IMR-90 (cell line): Measurements from ENCODE around the gene C20orf202. TPM values are rescaled to one million over a fixed set of nuclear protein-coding genes. Genes with fewer than 3 reads are reported as not detected.

Experiments used
- ATAC-seq: fragments of 200-7000 bp; cut with Tn5 transposase; 2 replicates; pipeline ENCODE4 v1.9.1; 2020; ENCODE audit warnings: low read depth, mild to moderate bottlenecking, moderate library complexity
- BruUV-seq: library from RNA; stranded (reverse); fragments of 400-500 nt; replicated peaks from 2 replicates; lab custom pipeline; 2021; lab: Mats Ljungman, UMichigan
- CTCF ChIA-PET: fragments of 300-600 bp; formaldehyde crosslinking; extraction: SDS; loops from one replicate; lab custom pipeline; 2021; ENCODE audit warnings: antibody characterized with exemption; lab: Yijun Ruan, JAX
- POLR2A ChIA-PET: fragments of 300-600 bp; sonication (Branson Sonifier 250); formaldehyde crosslinking; loops from one replicate; lab custom pipeline; 2022; ENCODE audit warnings: antibody characterized with exemption; ENCODE audit not compliant: unreplicated experiment; lab: Charles Lee
- DNase-seq: peaks from one replicate; pipeline ENCODE4 v3.0.0; 2013
- H2AFZ ChIP-seq: replicated peaks from 2 replicates; pipeline ENCODE3; 2013; ENCODE audit warnings: low read length, mild to moderate bottlenecking; ENCODE audit not compliant: poor library complexity
- H2AK5ac ChIP-seq: 2 replicates; pipeline ENCODE4 v1.6.1; 2013; ENCODE audit warnings: low read depth, low read length, inconsistent platforms
- H2AK9ac ChIP-seq: replicated peaks from 2 replicates; pipeline ENCODE3; 2013; ENCODE audit warnings: mild to moderate bottlenecking, low read depth, low read length, moderate library complexity; ENCODE audit not compliant: poor library complexity
- H2BK120ac ChIP-seq: 2 replicates; pipeline ENCODE4 v1.6.1; 2013; ENCODE audit warnings: low read depth, low read length, inconsistent platforms
- H2BK15ac ChIP-seq: 3 replicates; pipeline ENCODE4 v1.6.1; 2013; ENCODE audit warnings: low read depth, low read length, inconsistent platforms
- H2BK20ac ChIP-seq: 2 replicates; pipeline ENCODE4 v1.6.1; 2013; ENCODE audit warnings: low read depth, mild to moderate bottlenecking, inconsistent platforms, low read length, moderate library complexity
- H2BK5ac ChIP-seq: 2 replicates; pipeline ENCODE4 v1.6.1; 2013; ENCODE audit warnings: mild to moderate bottlenecking, low read depth, low read length, inconsistent platforms; ENCODE audit not compliant: poor library complexity, severe bottlenecking
- H3K14ac ChIP-seq: replicated peaks from 2 replicates; pipeline ENCODE4 v1.6.1; 2013; ENCODE audit warnings: low read depth, low read length, inconsistent platforms
- H3K18ac ChIP-seq: 2 replicates; pipeline ENCODE4 v1.6.1; 2013; ENCODE audit warnings: low read depth, low read length, control low read depth
- H3K23ac ChIP-seq: 2 replicates; pipeline ENCODE4 v1.6.1; 2013; ENCODE audit warnings: low read depth, low read length, inconsistent platforms
- H3K27ac ChIP-seq: 2 replicates; pipeline ENCODE4 v1.5.1; 2013; ENCODE audit warnings: mild to moderate bottlenecking, control low read depth, low read length; ENCODE audit not compliant: insufficient read depth
- H3K27me3 ChIP-seq: 2 replicates; pipeline ENCODE4 v1.6.1; 2013; ENCODE audit warnings: low read length; ENCODE audit not compliant: control insufficient read depth, insufficient read depth
- H3K36me3 ChIP-seq: 2 replicates; pipeline ENCODE4 v1.6.1; 2013; ENCODE audit warnings: low read length, mixed read lengths; ENCODE audit not compliant: control insufficient read depth, insufficient read depth
- H3K4ac ChIP-seq: 2 replicates; pipeline ENCODE4 v1.6.1; 2013; ENCODE audit warnings: low read depth, low read length, inconsistent platforms
- H3K4me1 ChIP-seq: 2 replicates; pipeline ENCODE4 v1.6.1; 2013; ENCODE audit warnings: low read length, mixed read lengths; ENCODE audit not compliant: control insufficient read depth, insufficient read depth
- H3K4me2 ChIP-seq: 2 replicates; pipeline ENCODE4 v1.6.1; 2013; ENCODE audit warnings: low read depth, mild to moderate bottlenecking, control low read depth, low read length, moderate library complexity
- H3K4me3 ChIP-seq: 2 replicates; pipeline ENCODE4 v1.5.1; 2013; ENCODE audit warnings: low read depth, mild to moderate bottlenecking, control low read depth, low read length, moderate library complexity; ENCODE audit not compliant: insufficient read depth
- H3K56ac ChIP-seq: 2 replicates; pipeline ENCODE4 v1.6.1; 2013; ENCODE audit warnings: low read length, inconsistent platforms; ENCODE audit not compliant: insufficient read depth; ENCODE audit errors: extremely low read depth
- H3K79me1 ChIP-seq, 2 experiments: 2 replicates each; pipeline ENCODE4 v1.6.1; 2013; ENCODE audit warnings: low read length in 2 of 2, inconsistent platforms in 1 of 2, low read depth in 1 of 2
- H3K9ac ChIP-seq: 2 replicates; pipeline ENCODE4 v1.6.1; 2013; ENCODE audit warnings: low read depth, low read length, control low read depth
- H3K9me1 ChIP-seq: 2 replicates; pipeline ENCODE4 v1.6.1; 2013; ENCODE audit warnings: low read length, inconsistent platforms; ENCODE audit not compliant: insufficient read depth
- H3K9me3 ChIP-seq: 2 replicates; pipeline ENCODE4 v1.6.1; 2013; ENCODE audit warnings: low read length; ENCODE audit not compliant: control insufficient read depth, insufficient read depth
- H4K20me1 ChIP-seq: 2 replicates; pipeline ENCODE4 v1.6.1; 2013; ENCODE audit warnings: low read length, inconsistent platforms; ENCODE audit not compliant: insufficient read depth
- H4K5ac ChIP-seq: 2 replicates; pipeline ENCODE4 v1.6.1; 2013; ENCODE audit warnings: mild to moderate bottlenecking, low read depth, low read length, control low read depth
- H4K8ac ChIP-seq, 2 experiments: 2 replicates each; pipeline ENCODE4 v1.6.1; 2013; ENCODE audit warnings: low read depth in 2 of 2, low read length in 2 of 2, control low read depth in 1 of 2, inconsistent platforms in 1 of 2
- H4K91ac ChIP-seq: 2 replicates; pipeline ENCODE4 v1.6.1; 2013; ENCODE audit warnings: low read depth, low read length, inconsistent platforms; ENCODE audit not compliant: insufficient read depth
- BHLHE40 ChIP-seq: fragments of 150-350 bp; IDR thresholded peaks from 2 replicates; pipeline ENCODE4 v1.6.1; 2016; ENCODE audit warnings: mild to moderate bottlenecking, low read depth, low read length
- CEBPB ChIP-seq: IDR thresholded peaks from 2 replicates; pipeline ENCODE4 v1.6.1; 2012; ENCODE audit warnings: low read depth, low read length, improper control_type of control experiment
- CHD1 ChIP-seq: IDR thresholded peaks from 2 replicates; pipeline ENCODE4 v1.6.1; 2012; ENCODE audit warnings: low read depth, low read length, improper control_type of control experiment
- CTCF ChIP-seq: conservative IDR thresholded peaks from 2 replicates; pipeline ENCODE4 v1.5.1; 2012; ENCODE audit warnings: mild to moderate bottlenecking, low read depth, low read length, improper control_type of control experiment
- ELK1 ChIP-seq: fragments of 150-350 bp; IDR thresholded peaks from 2 replicates; pipeline ENCODE4 v1.6.1; 2016; ENCODE audit warnings: low read depth, mild to moderate bottlenecking, low read length, moderate library complexity, borderline replicate concordance
- MAFK ChIP-seq: IDR thresholded peaks from 2 replicates; pipeline ENCODE4 v1.6.1; 2012; ENCODE audit warnings: low read depth, low read length, improper control_type of control experiment
- MXI1 ChIP-seq: IDR thresholded peaks from 2 replicates; pipeline ENCODE4 v1.6.1; 2012; ENCODE audit warnings: low read depth, mild to moderate bottlenecking, low read length, moderate library complexity, borderline replicate concordance
- NFE2L2 ChIP-seq: fragments of 150-350 bp; IDR thresholded peaks from 2 replicates; pipeline ENCODE4 v1.6.1; 2016; ENCODE audit warnings: low read depth, mild to moderate bottlenecking, low read length
- POLR2A ChIP-seq: IDR thresholded peaks from 2 replicates; pipeline ENCODE4 v1.6.1; 2012; ENCODE audit warnings: mild to moderate bottlenecking, low read depth, low read length
- RAD21 ChIP-seq: IDR thresholded peaks from 2 replicates; pipeline ENCODE4 v1.6.1; 2012; ENCODE audit warnings: low read length, improper control_type of control experiment
- RCOR1 ChIP-seq: IDR thresholded peaks from 2 replicates; pipeline ENCODE4 v1.6.1; 2012; ENCODE audit warnings: mild to moderate bottlenecking, low read length, improper control_type of control experiment; ENCODE audit not compliant: insufficient replicate concordance
- RFX5 ChIP-seq: IDR thresholded peaks from 2 replicates; pipeline ENCODE4 v1.8.0; 2012; ENCODE audit warnings: low read depth, mild to moderate bottlenecking, low read length, moderate library complexity
- SMC3 ChIP-seq: fragments of 150-350 bp; IDR thresholded peaks from 2 replicates; pipeline ENCODE4 v1.6.1; 2016; ENCODE audit warnings: low read depth, mild to moderate bottlenecking, antibody characterized with exemption, low read length, moderate library complexity
- USF2 ChIP-seq: fragments of 150-350 bp; IDR thresholded peaks from 2 replicates; pipeline ENCODE4 v1.6.1; 2017; ENCODE audit warnings: mild to moderate bottlenecking, antibody characterized with exemption, low read length, low read depth
- dilution Hi-C: fragments of 300-500 bp; cut with HindIII; formaldehyde crosslinking; loops from one replicate; pipeline ENCODE4 v1.14.3; 2018; ENCODE audit warnings: low sequenced_read_pairs; ENCODE audit not compliant: unreplicated experiment
- in situ Hi-C: fragments of 300-500 bp; cut with MboI; formaldehyde crosslinking; loops from 3 replicates; pipeline ENCODE4 v1.14.3; 2019; ENCODE audit warnings: low sequenced_read_pairs, inconsistent platforms, mixed read lengths
- intact Hi-C: fragments of 100-400 bp; cut with micrococcal nuclease; formaldehyde crosslinking; loops from 2 replicates; pipeline ENCODE4 v1.10.0; 2022
- polyA plus RNA-seq, 3 experiments: library from polyadenylated mRNA; depleted of rRNA; stranded (reverse); fragments of >200 nt; gene quantifications; 2 replicates each; pipeline ENCODE4 v1.2.3, GENCODE V29; 2012; ENCODE audit warnings: low replicate concordance in 1 of 3
- total RNA-seq: library from RNA; depleted of rRNA; stranded (reverse); fragments of >200 nt; gene quantifications from 2 replicates; pipeline ENCODE4 v1.2.3, GENCODE V29; 2012

Gene C20orf202
- total and polyA plus RNA-seq, 2 of the 4 experiments (the other 2 are of a cell fraction) = not detected

- TF ChIP-seq CEBPB = no peak
Measured at GRCh38 chr20:1202762-1203504, at the start of gene C20orf202 (continued).

- Histone ChIP-seq H3K23ac (no peak overlapping the region), H2BK15ac (no peak overlapping the region), H2BK120ac (no peak overlapping the region), H2AK5ac (no peak overlapping the region), H4K8ac (no peak overlapping the region), H3K4ac (no peak overlapping the region), H3K9ac (no peak overlapping the region), H3K27ac (no peak overlapping the region), H2BK5ac (no peak overlapping the region), H2AK9ac (no peak overlapping the region), H4K5ac (no peak overlapping the region), H4K91ac (no peak overlapping the region), H2AFZ (no peak overlapping the region), H3K18ac (no peak overlapping the region), H3K36me3 (peaks cover 15% of the 10 kb centered on the region), H3K9me3 (no peaks in the 10 kb centered on the region), H3K4me2 (no peak overlapping the region), H3K56ac (no peak overlapping the region), H3K4me3 (no peak overlapping the region), H4K20me1 (peaks cover 5% of the 10 kb centered on the region), H3K9me1 (peaks cover 4% of the 10 kb centered on the region; the same call in 1 of the 2 replicates), H3K27me3 (no peaks in the 10 kb centered on the region), H2BK20ac (no peak overlapping the region), H3K4me1 (no peaks in the 10 kb centered on the region), H3K14ac (no peak overlapping the region), H3K79me1 (peaks cover 23% of the 10 kb centered on the region in 2 experiments)
- CTCF ChIA-PET = no interaction called here
- ATAC-seq (no peak), DNase-seq (no peak)
- intact Hi-C loops = no loop called here
- POLR2A ChIA-PET = no interaction called here
- in situ Hi-C loops = no loop called here
- BruUV-seq = no TSS peak
- dilution Hi-C loops = no loop called here
- TF ChIP-seq NFE2L2 = no peak
- TF ChIP-seq MXI1 = no peak
- TF ChIP-seq RAD21 = no peak
- no peak for TF ChIP-seq USF2
- TF ChIP-seq RFX5 = no peak
- TF ChIP-seq CEBPB = no peak
- TF ChIP-seq BHLHE40 = no peak
- TF ChIP-seq MAFK = no peak
- TF ChIP-seq CHD1 = no peak
- no peak for TF ChIP-seq POLR2A
- no peak for TF ChIP-seq RCOR1
- TF ChIP-seq CTCF = no peak
- no peak for TF ChIP-seq SMC3
- TF ChIP-seq ELK1 = no peak
Measured at GRCh38 chr20:1154226-1154625, 49.0 kb upstream of the C20orf202 start.
